GM12878 (cell line): ENCODE results near the gene INHBE.

ENCODE experiments used
- DPF2 ChIP-seq: fragments of 450-650 bp; IDR thresholded peaks from 2 replicates; pipeline ENCODE4 v1.6.1; 2017; ENCODE audit warnings: mild to moderate bottlenecking
- STAT1 ChIP-seq: fragments of 450-650 bp; conservative IDR thresholded peaks from 2 replicates; pipeline ENCODE4 v1.6.1; 2014; ENCODE audit warnings: antibody characterized with exemption, mild to moderate bottlenecking
- ZNF207 ChIP-seq: fragments of 450-650 bp; IDR thresholded peaks from 2 replicates; pipeline ENCODE4 v1.6.1; 2014; ENCODE audit warnings: antibody characterized with exemption, mild to moderate bottlenecking, borderline replicate concordance
- TF ChIP-seq, protein P1 (sequence below), 3 experiments: IDR thresholded peaks in 2 of 3; conservative IDR thresholded peaks in 1 of 3; 2 replicates each; pipeline ENCODE4 v1.5.1; 2011; ENCODE audit warnings: low read depth in 3 of 3, low read length in 3 of 3, mild to moderate bottlenecking in 3 of 3, control low read depth in 2 of 3, moderate library complexity in 2 of 3, inconsistent platforms in 1 of 3, mixed read lengths in 1 of 3; ENCODE audit not compliant: control insufficient read depth in 2 of 3, insufficient read depth in 1 of 3; ENCODE audit errors: extremely low read depth in 1 of 3

GRCh38 chr12:57471661-57472060 is 16.6 kb downstream of the INHBE start:
- TF ChIP-seq ZNF207 (no peak), DPF2 (no peak), STAT1 (no peak)
- TF ChIP-seq, protein P1, sequence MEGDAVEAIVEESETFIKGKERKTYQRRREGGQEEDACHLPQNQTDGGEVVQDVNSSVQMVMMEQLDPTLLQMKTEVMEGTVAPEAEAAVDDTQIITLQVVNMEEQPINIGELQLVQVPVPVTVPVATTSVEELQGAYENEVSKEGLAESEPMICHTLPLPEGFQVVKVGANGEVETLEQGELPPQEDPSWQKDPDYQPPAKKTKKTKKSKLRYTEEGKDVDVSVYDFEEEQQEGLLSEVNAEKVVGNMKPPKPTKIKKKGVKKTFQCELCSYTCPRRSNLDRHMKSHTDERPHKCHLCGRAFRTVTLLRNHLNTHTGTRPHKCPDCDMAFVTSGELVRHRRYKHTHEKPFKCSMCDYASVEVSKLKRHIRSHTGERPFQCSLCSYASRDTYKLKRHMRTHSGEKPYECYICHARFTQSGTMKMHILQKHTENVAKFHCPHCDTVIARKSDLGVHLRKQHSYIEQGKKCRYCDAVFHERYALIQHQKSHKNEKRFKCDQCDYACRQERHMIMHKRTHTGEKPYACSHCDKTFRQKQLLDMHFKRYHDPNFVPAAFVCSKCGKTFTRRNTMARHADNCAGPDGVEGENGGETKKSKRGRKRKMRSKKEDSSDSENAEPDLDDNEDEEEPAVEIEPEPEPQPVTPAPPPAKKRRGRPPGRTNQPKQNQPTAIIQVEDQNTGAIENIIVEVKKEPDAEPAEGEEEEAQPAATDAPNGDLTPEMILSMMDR (IDR thresholded peaks at IDR 0.05 in 2 of 3, conservative IDR thresholded peaks at IDR 0.05 in 1 of 3; ENCODE audit: control insufficient read depth in 2 of 3, extremely low read depth in 1 of 3, insufficient read depth in 1 of 3, low read depth in 3 of 3, low read length in 3 of 3), result no peak
